Fibroblast of lung (primary cell): Measurements from ENCODE around the gene PHF20. TPM values are rescaled to one million over a fixed set of nuclear protein-coding genes. Genes with fewer than 3 reads are reported as not detected.

ENCODE experiments used
- DNase-seq, 2 donors: peaks; one replicate each; pipeline versions ENCODE4 v3.0.0 to v3.0.0-alpha.2; 2010; ENCODE audit warnings: low read depth in 2 of 2
- H2AFZ ChIP-seq: 2 replicates; pipeline ENCODE4 v1.5.1; 2012; ENCODE audit warnings: low read length, control low read depth, inconsistent platforms
- H3K27ac ChIP-seq: 2 replicates; pipeline ENCODE4 v1.5.1; 2011; ENCODE audit warnings: low read length, control low read depth; ENCODE audit not compliant: insufficient read depth
- H3K27me3 ChIP-seq: 2 replicates; pipeline ENCODE4 v1.5.1; 2011; ENCODE audit warnings: mild to moderate bottlenecking, low read length; ENCODE audit not compliant: control insufficient read depth, insufficient read depth
- H3K36me3 ChIP-seq: 2 replicates; pipeline ENCODE4 v1.5.1; 2011; ENCODE audit warnings: low read length; ENCODE audit not compliant: control insufficient read depth, insufficient read depth
- H3K4me1 ChIP-seq: 2 replicates; pipeline ENCODE4 v1.5.1; 2011; ENCODE audit warnings: low read length; ENCODE audit not compliant: control insufficient read depth, insufficient read depth; ENCODE audit errors: extremely low read depth
- H3K4me2 ChIP-seq: 2 replicates; pipeline ENCODE4 v1.5.1; 2011; ENCODE audit warnings: low read length, control low read depth; ENCODE audit not compliant: insufficient read depth; ENCODE audit errors: extremely low read depth
- H3K4me3 ChIP-seq, 4 experiments: fragments of 200-600 bp in 1 of 4; sonication (generic) in 1 of 4; replicated peaks in 1 of 4; 2 replicates each; pipeline ENCODE4 v1.5.1; 2011 to 2016; ENCODE audit warnings: low read length in 4 of 4, low read depth in 3 of 4, mild to moderate bottlenecking in 3 of 4, control low read depth in 2 of 4, inconsistent platforms in 1 of 4, mixed read lengths in 1 of 4; ENCODE audit not compliant: insufficient read depth in 1 of 4; ENCODE audit errors: control extremely low read depth in 1 of 4
- H3K79me2 ChIP-seq: 2 replicates; pipeline ENCODE4 v1.5.1; 2012; ENCODE audit warnings: mild to moderate bottlenecking, low read length, inconsistent platforms; ENCODE audit not compliant: control insufficient read depth, insufficient read depth
- H3K9ac ChIP-seq: 2 replicates; pipeline ENCODE4 v1.5.1; 2011; ENCODE audit warnings: mild to moderate bottlenecking, low read length, control low read depth; ENCODE audit not compliant: insufficient read depth
- H3K9me3 ChIP-seq: 2 replicates; pipeline ENCODE4 v1.5.1; 2012; ENCODE audit warnings: low read depth, low read length; ENCODE audit not compliant: control insufficient read depth, insufficient read depth
- H4K20me1 ChIP-seq: 2 replicates; pipeline ENCODE4 v1.5.1; 2011; ENCODE audit warnings: low read length; ENCODE audit not compliant: control insufficient read depth, insufficient read depth; ENCODE audit errors: extremely low read depth
- CTCF ChIP-seq, 2 donors: IDR thresholded peaks in 1 of 2; conservative IDR thresholded peaks in 1 of 2; 1 replicate in 1 of 2; 2 replicates in 1 of 2; pipeline ENCODE4 v1.5.1; 2011 to 2012; ENCODE audit warnings: low read length in 2 of 2, control low read depth in 1 of 2, inconsistent platforms in 1 of 2, low read depth in 1 of 2, mild to moderate bottlenecking in 1 of 2
- EZH2 ChIP-seq: IDR thresholded peaks from 2 replicates; pipeline ENCODE4 v1.5.1; 2012; ENCODE audit warnings: low read length, control low read depth, mild to moderate bottlenecking; ENCODE audit errors: missing control alignments
- polyA plus RNA-seq, 2 donors: library from polyadenylated mRNA; depleted of rRNA in 1 of 2; stranded (reverse) in 1 of 2; unstranded in 1 of 2; fragments of >200 nt; gene quantifications; 2 replicates each; pipeline ENCODE4 v1.2.1, GENCODE V29; 2011 to 2012; ENCODE audit warnings: missing spikeins in 1 of 2
- total RNA-seq: library from RNA; depleted of rRNA; stranded (reverse); fragments of >200 nt; gene quantifications from 2 replicates; pipeline ENCODE4 v1.2.1, GENCODE V29; 2014

Gene PHF20
- total and polyA plus RNA-seq, 2 donors (not counting 1 experiment from before 2014, with no cell fraction given): 31.4 to 40.1 TPM

- Histone ChIP-seq H4K20me1 (peaks cover 10% of the 10 kb centered on the region), H3K79me2 (peaks cover 53% of the 10 kb centered on the region), H2AFZ (no peak within 1 kb of the TSS), H3K4me1 (peaks cover 3% of the 10 kb centered on the region), H3K9ac (peak within 1 kb of the TSS; percentile 100), H3K9me3 (no peaks in the 10 kb centered on the region), H3K27me3 (no peaks in the 10 kb centered on the region), H3K4me3 (peak within 1 kb of the TSS; percentile 93 to 97 (median 96)), H3K4me2 (peak within 1 kb of the TSS; percentile 92), H3K36me3 (peaks cover 8% of the 10 kb centered on the region), H3K27ac (peak within 1 kb of the TSS; percentile 100)
- peak; percentile 99 to 100 for DNase-seq
- TF ChIP-seq CTCF (conservative IDR thresholded peaks at IDR 0.05 in 1 of 2, IDR thresholded peaks at IDR 0.05 in 1 of 2; ENCODE audit: low read depth in 1 of 2, low read length in 2 of 2) (peak; percentile 39 to 52), EZH2 (no peak)
These were observed 29.7 kb upstream of the PHF20 start, which contains the start of gene RBM39 for GRCh38 chr20:35741892-35742740. Gene RBM39 (minus strand): TSS chr20:35742260. CDS start chr20:35740874, 1,386 bp downstream.

DNA sequence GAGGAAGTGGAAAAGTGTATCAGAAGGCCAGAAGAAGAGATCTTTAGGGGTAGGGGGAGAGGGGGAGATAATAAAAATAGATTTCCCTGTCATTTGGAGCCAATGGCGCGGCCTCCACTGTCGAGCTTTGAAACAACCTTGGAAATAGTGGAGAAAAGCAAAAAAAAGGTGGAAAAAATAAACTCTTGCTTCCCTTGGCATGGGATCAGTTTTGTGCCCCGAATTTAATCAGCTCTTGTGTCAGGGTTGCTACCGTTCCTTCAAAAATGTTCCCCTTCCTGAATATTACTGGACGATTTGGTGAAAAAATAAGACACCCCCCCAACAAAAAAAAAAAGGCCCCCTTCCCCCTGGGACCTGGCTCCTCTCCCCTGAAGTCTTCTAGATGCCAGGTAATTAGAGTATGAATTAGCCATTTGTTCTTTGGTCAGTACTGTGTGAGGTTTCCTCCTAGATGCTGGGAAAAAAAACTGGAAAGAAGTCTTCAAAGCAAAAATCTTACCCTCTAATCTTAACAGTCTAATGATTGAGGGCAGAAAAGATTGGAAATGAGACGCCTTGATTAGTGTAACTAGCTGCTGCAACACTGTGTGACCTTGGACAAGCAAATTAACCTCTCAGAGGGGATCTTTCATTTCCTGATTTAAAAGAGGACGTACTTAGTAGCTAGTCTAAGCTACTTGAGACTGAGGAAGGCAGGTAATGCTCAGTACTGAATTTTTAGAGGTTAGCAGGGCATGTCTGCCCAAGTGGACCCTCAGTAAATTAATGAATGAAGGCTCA, 28.9 kb upstream of the PHF20 start:
- peak; percentile 30 to 43 for DNase-seq
- no peaks in the 10 kb centered on the region for H3K9me3 ChIP-seq
- peak overlapping the region; percentile 92 for H3K4me2 ChIP-seq
- H3K27me3 ChIP-seq: no peaks in the 10 kb centered on the region
- H3K4me1 ChIP-seq: peaks cover 3% of the 10 kb centered on the region
- peak overlapping the region; percentile 92 for H3K9ac ChIP-seq
- H3K36me3 ChIP-seq: peaks cover 8% of the 10 kb centered on the region
- TF ChIP-seq CTCF (conservative IDR thresholded peaks at IDR 0.05 in 1 of 2, IDR thresholded peaks at IDR 0.05 in 1 of 2; ENCODE audit: low read depth in 1 of 2, low read length in 2 of 2) (no peak), EZH2 (no peak)
- H4K20me1 ChIP-seq: peaks cover 10% of the 10 kb centered on the region
- peaks cover 45% of the 10 kb centered on the region for H3K79me2 ChIP-seq
- H3K27ac ChIP-seq: peak overlapping the region; percentile 99
- no peak overlapping the region for H2AFZ ChIP-seq
- H3K4me3 ChIP-seq: peak overlapping the region; percentile 69 to 91 (median 82)
